Activated CD8-positive, alpha-beta memory T cell treated with anti-CD3 and anti-CD28 coated beads, Interleukin-2, amount 50 U/mL, for 4 hours (primary cell): Measurements from ENCODE around the gene SLC12A2.
A peak's percentile ranks its signal among the peaks of the same experiment; 100 is the strongest.

ENCODE experiments used
- DNase-seq: peaks from one replicate; pipeline ENCODE4 v3.0.0-alpha.2; 2020

The SLC12A2 gene

GRCh38 chr5:128083033-128083810 lies at the start of gene SLC12A2:
Gene SLC12A2, plus strand, starts transcription at chr5:128083766. Its CDS starts 189 bp downstream, at chr5:128083955.
- DNase-seq = peak; percentile 91

GRCh38 chr5:128035689-128036088 lies 47.9 kb upstream of the SLC12A2 start:
- DNase-seq = no peak

- no peak for DNase-seq
These were observed 46.6 kb upstream of the SLC12A2 start for GRCh38 chr5:128036950-128037349.

- no peak for DNase-seq
These were observed 44.9 kb upstream of the SLC12A2 start for GRCh38 chr5:128038643-128039042.

GRCh38 chr5:128040927-128041326 lies 42.6 kb upstream of the SLC12A2 start:
- no peak for DNase-seq

- no peak for DNase-seq
These were observed 30.8 kb upstream of the SLC12A2 start for GRCh38 chr5:128052780-128053179.

GRCh38 chr5:128053291-128053954 lies 30.1 kb upstream of the SLC12A2 start:
- no peak for DNase-seq

GRCh38 chr5:128060644-128061385 lies 22.8 kb upstream of the SLC12A2 start:
- DNase-seq = no peak

- no peak for DNase-seq
These were observed 21.3 kb upstream of the SLC12A2 start for GRCh38 chr5:128062172-128062746.

- no peak for DNase-seq
These were observed 9.4 kb upstream of the SLC12A2 start for GRCh38 chr5:128074171-128074570.

- DNase-seq = no peak
These were observed 8.6 kb upstream of the SLC12A2 start for GRCh38 chr5:128074953-128075352.

- no peak for DNase-seq
These were observed 6.0 kb upstream of the SLC12A2 start for GRCh38 chr5:128077526-128077925.

GRCh38 chr5:128081111-128081851 lies 2.3 kb upstream of the SLC12A2 start:
- no peak for DNase-seq

- no peak for DNase-seq
These were observed 974 bp upstream of the SLC12A2 start for GRCh38 chr5:128082551-128083032.

GRCh38 chr5:128083811-128084227 lies 253 bp downstream of the SLC12A2 start:
- peak; percentile 36 for DNase-seq

GRCh38 chr5:128084228-128085167 lies 932 bp downstream of the SLC12A2 start:
- DNase-seq = peak; percentile 44

- no peak for DNase-seq
These were observed 1.8 kb downstream of the SLC12A2 start for GRCh38 chr5:128085413-128085812.

- no peak for DNase-seq
These were observed 8.0 kb downstream of the SLC12A2 start for GRCh38 chr5:128091579-128091978.

- no peak for DNase-seq
These were observed 8.6 kb downstream of the SLC12A2 start for GRCh38 chr5:128092144-128092543.

- no peak for DNase-seq
These were observed 9.8 kb downstream of the SLC12A2 start for GRCh38 chr5:128093368-128093767.

- DNase-seq = no peak
These were observed 13.7 kb downstream of the SLC12A2 start for GRCh38 chr5:128097224-128097623.
